CD4-positive, alpha-beta T cell treated with Interleukin-17A for 4 hours (primary cell): ENCODE measurements around the gene DYRK1A.

Experiments
- DNase-seq: peaks from one replicate; pipeline ENCODE4 v3.0.0-alpha.2; 2020; ENCODE audit warnings: mixed read lengths

DYRK1A gene

GRCh38 chr21:37385179-37385765 is 18.7 kb downstream of the DYRK1A start:
- DNase-seq = peak; percentile 29

- DNase-seq = no peak
These were observed 19.6 kb downstream of the DYRK1A start for GRCh38 chr21:37386151-37386550.

GRCh38 chr21:37389456-37389855 is 22.9 kb downstream of the DYRK1A start:
- DNase-seq = no peak

- DNase-seq = no peak
These were observed 25.1 kb downstream of the DYRK1A start for GRCh38 chr21:37391666-37392065.

DNA sequence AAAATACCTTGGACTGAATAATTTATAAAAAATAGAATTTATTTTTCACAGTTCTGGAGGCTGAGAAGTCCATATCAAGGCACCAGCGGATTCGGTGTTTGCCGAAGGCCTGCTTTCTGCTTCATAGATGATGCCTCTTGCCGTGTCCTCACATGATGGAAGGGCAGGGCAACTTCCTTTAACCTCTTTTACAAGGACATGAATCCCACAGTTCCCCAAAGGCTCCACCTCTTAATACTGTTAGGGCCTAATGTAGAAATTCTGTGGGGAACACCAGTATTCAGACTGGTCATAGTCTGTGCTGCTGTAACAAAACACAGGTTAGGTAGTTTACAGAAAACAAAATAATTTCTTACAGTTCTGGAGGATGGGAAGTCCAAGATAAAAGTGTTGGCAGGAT is 25.9 kb downstream of the DYRK1A start:
- no peak for DNase-seq

DNA sequence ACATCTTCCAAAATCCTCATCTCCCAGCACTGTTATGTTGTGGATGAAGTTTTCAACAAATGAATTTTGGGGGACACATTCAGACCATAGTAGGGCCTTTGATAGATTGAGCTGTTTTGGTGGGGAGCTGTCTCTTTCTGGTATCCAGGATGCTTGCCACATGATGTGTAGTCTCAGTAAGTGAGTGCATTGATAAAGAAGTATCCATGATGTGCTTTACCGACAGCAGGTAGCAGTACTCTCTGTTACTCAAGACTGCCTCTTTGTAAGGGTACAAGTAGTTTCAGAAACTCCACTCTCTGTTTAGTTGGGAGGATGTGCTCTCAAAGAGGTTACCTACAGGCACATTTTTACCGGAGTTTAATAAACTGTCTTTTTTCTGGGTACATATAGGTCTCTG is 26.5 kb downstream of the DYRK1A start:
- DNase-seq = no peak

DNA sequence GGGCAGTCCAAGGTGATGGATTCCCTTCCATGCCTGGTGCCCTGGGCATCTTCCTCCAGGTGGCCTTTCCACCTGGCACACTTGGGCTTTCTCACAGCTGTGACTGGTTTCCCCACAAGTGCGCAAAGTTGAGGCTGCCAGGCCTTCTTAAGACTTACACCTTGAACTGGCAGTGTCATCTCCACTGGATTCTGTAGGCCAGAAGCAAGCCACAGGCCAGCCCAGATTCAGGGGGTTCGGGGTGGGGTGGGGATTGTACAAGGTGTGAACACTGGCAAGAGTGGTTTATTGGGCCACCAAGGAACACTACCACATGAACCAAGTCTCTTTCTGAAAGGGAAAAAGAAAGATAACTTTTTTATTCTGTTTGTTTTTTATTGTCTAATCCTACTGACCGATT is 27.2 kb downstream of the DYRK1A start:
- DNase-seq = no peak

- DNase-seq = no peak
These were observed 29.4 kb downstream of the DYRK1A start for GRCh38 chr21:37395961-37396360.

GRCh38 chr21:37396855-37397254 is 30.3 kb downstream of the DYRK1A start:
- no peak for DNase-seq

DNA sequence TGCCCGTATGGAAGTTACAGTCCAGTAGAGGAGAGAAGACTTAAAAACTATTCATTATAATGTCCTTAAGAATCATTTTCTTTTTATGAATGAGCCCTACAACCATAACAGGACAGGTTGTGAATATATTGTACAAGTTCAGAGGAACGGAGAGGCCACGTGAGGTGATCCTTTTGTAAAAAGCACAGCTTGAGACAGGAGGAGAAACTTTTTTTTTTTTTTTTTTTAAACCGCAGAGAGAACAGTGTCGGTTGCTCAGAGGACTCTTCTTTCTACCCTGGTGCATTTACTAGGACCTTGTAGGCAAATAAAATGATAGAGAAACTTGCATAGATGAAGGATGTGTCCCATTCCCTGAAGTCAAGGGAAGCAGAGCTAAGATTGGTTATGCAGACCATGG is 32.1 kb downstream of the DYRK1A start:
- peak; percentile 40 for DNase-seq

DNA sequence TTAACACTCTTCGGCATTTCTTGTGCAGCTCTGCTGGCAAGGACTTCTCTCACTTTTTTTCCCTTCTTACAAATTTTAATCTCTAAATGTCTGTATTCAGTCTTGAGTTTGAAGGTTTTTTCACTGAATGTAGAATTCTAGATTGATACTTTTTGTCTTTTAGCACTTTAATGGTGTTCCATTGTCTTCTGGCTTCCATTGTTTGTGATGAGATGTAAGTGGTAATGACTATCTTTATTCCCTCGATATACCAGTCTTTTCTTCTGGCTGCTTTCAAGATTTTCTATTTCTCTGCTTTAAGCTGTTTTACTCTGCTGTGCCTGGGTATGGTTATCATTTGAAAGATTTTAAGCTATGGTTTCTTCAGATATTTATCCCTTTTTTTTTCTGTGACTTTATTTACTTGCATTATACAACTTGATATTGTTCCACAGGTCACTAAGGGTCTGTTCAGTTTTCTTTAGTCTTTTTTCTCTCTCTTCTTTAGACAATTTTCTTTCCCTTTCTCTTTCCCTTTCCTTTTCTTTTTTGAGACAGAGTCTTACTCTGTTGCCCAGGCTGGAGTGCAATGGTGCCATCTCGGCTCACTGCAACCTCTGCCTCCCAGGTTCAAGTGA is 35.8 kb downstream of the DYRK1A start:
- no peak for DNase-seq

GRCh38 chr21:37405629-37406028 is 39.1 kb downstream of the DYRK1A start:
- no peak for DNase-seq

GRCh38 chr21:37407719-37408420 is 41.3 kb downstream of the DYRK1A start:
- no peak for DNase-seq

DNA sequence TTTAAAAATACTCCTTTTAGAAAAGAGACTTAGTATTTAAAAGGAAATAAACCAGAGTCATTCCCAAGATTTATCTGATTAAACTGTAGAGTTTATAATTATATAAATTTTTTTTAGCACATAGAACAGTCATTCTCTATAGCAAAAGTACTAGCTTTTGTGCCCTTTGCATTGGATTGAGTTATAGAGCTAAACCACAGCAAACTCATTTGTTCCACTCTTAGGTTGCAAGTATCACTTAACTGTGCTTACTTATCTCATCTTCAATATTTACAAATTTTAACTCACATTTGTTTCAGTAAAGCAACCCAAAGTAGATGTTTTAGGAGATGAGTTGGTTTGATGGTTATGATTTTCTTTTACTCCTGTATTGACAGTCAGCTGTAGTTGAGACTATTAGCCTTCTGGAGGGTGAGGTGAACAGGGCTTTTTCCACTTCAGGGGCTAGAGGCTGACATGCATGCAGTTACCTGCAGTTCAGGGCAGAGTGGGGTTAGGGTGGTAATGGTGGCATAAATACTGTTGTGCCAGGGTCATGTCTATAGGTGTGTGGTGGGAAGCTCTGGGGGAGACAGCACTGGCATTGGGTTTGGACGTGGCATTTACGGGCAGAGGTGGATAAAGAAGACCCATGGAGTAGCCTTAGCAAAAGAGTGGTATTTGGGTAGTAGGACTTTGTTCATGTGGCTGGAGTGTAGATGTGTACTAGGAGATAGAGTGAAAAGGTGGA is 42.1 kb downstream of the DYRK1A start:
- DNase-seq = no peak

DNA sequence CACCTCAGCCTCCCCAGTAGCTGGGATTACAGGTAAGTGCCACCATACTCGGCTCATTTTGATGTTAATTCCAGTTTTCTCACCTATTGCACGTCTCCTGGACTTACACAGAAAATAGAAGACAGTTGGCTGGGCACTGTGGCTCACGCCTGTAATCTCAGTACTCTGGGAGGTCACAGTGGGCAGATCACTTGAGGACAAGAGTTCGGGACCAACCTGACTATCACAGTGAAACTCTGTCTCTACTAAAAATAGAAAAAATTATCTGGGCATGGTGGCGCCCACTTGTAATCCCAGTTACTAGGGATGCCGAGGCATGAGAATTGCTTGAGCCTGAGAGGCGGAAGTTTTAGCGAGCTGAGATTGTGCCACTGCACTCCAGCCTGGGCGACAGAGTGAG is 44.1 kb downstream of the DYRK1A start:
- DNase-seq = no peak

- DNase-seq = no peak
These were observed 46.2 kb downstream of the DYRK1A start for GRCh38 chr21:37412603-37413360.

DNA sequence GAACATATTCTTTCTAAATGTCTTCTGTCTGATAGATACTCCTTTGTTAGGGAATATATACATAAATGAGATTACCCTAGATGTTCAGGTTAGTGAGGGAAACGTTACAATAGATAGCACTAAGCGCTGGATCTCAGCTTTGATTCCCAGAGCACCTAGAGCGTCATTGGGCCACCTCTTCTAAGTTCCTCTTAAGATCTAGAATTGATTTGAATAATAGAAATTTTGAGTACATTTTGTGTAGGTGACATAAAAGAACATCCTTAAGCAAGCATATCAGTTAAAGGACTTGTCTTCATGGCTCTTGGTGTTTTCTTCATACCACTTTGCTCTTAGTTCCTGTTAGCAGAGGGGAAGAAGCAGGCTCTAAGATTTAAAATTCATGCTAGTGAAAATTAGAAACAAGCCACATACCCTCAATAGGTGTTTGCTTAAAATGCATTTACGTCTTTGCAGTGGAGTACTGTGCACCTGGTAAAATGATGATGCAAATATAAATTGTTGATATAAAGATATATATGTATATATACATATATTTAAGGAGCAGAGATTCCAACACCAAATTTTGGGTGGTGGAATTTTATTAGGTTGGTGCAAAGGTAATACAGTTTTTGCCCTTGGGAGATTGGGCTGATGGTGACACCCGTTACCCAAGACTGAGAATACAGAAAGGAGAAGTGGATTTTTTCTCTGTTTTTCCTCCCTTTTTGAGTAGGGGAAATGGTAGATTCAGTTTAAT is 47.1 kb downstream of the DYRK1A start:
- no peak for DNase-seq

- no peak for DNase-seq
These were observed 48.0 kb downstream of the DYRK1A start for GRCh38 chr21:37414292-37415253.

DNA sequence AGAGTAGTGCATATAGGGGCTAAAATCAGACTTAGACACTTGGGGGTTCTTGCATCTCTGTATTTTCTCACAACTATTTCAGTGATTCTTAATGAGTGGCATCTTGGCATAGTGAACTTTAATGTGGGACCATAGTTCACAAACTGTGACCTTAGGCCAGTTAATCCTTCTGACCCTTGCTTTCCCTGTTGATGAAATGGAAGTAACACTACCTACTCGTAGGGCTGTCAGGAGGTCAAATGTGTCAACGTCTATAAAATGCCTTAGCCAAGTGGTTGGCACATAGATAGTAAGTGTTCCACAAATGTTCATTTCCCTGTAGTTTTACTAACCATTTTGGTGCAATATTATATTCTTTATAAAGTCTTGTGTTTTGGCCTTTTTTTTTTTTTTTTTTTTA is 49.4 kb downstream of the DYRK1A start:
- DNase-seq = no peak

GRCh38 chr21:37416914-37417313 is 50.3 kb downstream of the DYRK1A start:
- DNase-seq = no peak
